HepG2 (cell line): ENCODE results near the gene PPP1R15B. TPM values are rescaled to one million over a fixed set of nuclear protein-coding genes. Genes with fewer than 3 reads are reported as not detected.
A peak's percentile ranks its signal among the peaks of the same experiment; 100 is the strongest.

Experiments
- AGO1 ChIP-seq: fragments of 200-400 bp; formaldehyde crosslinking; IDR thresholded peaks from 2 replicates; pipeline ENCODE4 v1.6.1; 2017; ENCODE audit warnings: mild to moderate bottlenecking, low read depth, low read length, moderate library complexity; ENCODE audit not compliant: poor library complexity, severe bottlenecking
- BCL6 ChIP-seq: IDR thresholded peaks from 2 replicates; pipeline ENCODE4 v1.6.1; 2016; ENCODE audit warnings: missing genetic modification reagents, missing compliant biosample characterization
- DMTF1 ChIP-seq: sonication (generic); formaldehyde crosslinking; IDR thresholded peaks from 2 replicates; pipeline ENCODE4 v1.4.0; 2020; ENCODE audit warnings: mild to moderate bottlenecking, missing genetic modification reagents
- GATAD1 ChIP-seq: IDR thresholded peaks from 2 replicates; pipeline ENCODE4 v1.6.1; 2016; ENCODE audit warnings: missing genetic modification reagents, missing compliant biosample characterization
- HDAC1 ChIP-seq: sonication (generic); formaldehyde crosslinking; IDR thresholded peaks from 2 replicates; pipeline ENCODE4 v1.5.1; 2020; ENCODE audit warnings: mild to moderate bottlenecking, missing genetic modification reagents
- NFYB ChIP-seq: sonication (generic); formaldehyde crosslinking; IDR thresholded peaks from 2 replicates; pipeline ENCODE4 v1.4.0; 2020; ENCODE audit warnings: missing genetic modification reagents
- TSC22D2 ChIP-seq: sonication (generic); formaldehyde crosslinking; IDR thresholded peaks from 2 replicates; pipeline ENCODE4 v1.5.1; 2020; ENCODE audit warnings: missing genetic modification reagents, mild to moderate bottlenecking, borderline replicate concordance
- ZC3H13 ChIP-seq: sonication (generic); formaldehyde crosslinking; IDR thresholded peaks from 2 replicates; pipeline ENCODE4 v1.8.1; 2023; ENCODE audit warnings: mild to moderate bottlenecking, missing genetic modification reagents, moderate library complexity
- ZNF230 ChIP-seq: sonication (generic); formaldehyde crosslinking; IDR thresholded peaks from 2 replicates; pipeline ENCODE4 v1.4.0; 2020; ENCODE audit warnings: mild to moderate bottlenecking, missing genetic modification reagents
- ZNF235 ChIP-seq: sonication (generic); formaldehyde crosslinking; IDR thresholded peaks from 2 replicates; pipeline ENCODE4 v1.8.1; 2023; ENCODE audit warnings: mild to moderate bottlenecking, missing genetic modification reagents, borderline replicate concordance
- ZNF282 ChIP-seq: fragments of 450-650 bp; IDR thresholded peaks from 2 replicates; pipeline ENCODE4 v1.6.1; 2018; ENCODE audit not compliant: partially characterized antibody
- ZNF7 ChIP-seq: IDR thresholded peaks from 2 replicates; pipeline ENCODE4 v1.6.1; 2016; ENCODE audit warnings: missing biosample characterization, missing genetic modification reagents
- ZSCAN22 ChIP-seq: sonication (generic); formaldehyde crosslinking; IDR thresholded peaks from 2 replicates; pipeline ENCODE4 v1.4.0; 2020; ENCODE audit warnings: mild to moderate bottlenecking, missing genetic modification reagents
- polyA plus RNA-seq, 8 experiments: library from polyadenylated mRNA; depleted of rRNA in 3 of 8; stranded (reverse) in 7 of 8; unstranded in 1 of 8; fragments of >200 nt; fragmentation: Illumina TruSeq in 4 of 8; extraction: Trizol in 4 of 8; gene quantifications; 2 replicates each; pipeline versions ENCODE4 v1.2.1 to v1.2.3, GENCODE V29; 2011 to 2016; ENCODE audit warnings: low read depth in 4 of 8, missing spikeins in 1 of 8, mixed read lengths in 1 of 8; ENCODE audit not compliant: insufficient read depth in 1 of 8
- total RNA-seq, 5 experiments: library from RNA; depleted of rRNA; stranded (reverse); fragments of >200 nt; fragmentation: Illumina TruSeq; extraction: Trizol; gene quantifications; 2 replicates each; pipeline ENCODE4 v1.2.3, GENCODE V29; 2016; ENCODE audit warnings: low read depth in 1 of 5
- TF ChIP-seq, protein P1 (sequence below): IDR thresholded peaks from 2 replicates; pipeline ENCODE4 v1.6.1; 2016; ENCODE audit warnings: missing compliant biosample characterization, missing genetic modification reagents, borderline replicate concordance
- TF ChIP-seq, protein P2 (sequence below): IDR thresholded peaks from 2 replicates; pipeline ENCODE4 v1.4.0; 2020; ENCODE audit warnings: mild to moderate bottlenecking, missing genetic modification reagents
- TF ChIP-seq, protein P3 (sequence below): sonication (generic); formaldehyde crosslinking; IDR thresholded peaks from 2 replicates; pipeline ENCODE4 v1.5.0; 2020; ENCODE audit warnings: mild to moderate bottlenecking, missing genetic modification reagents, borderline replicate concordance

Gene PPP1R15B
- total and polyA plus RNA-seq, 2 of the 13 experiments (the other 11 are each of a cell fraction or from before 2014, with no cell fraction given) = 13.4 to 23.8 TPM

GRCh38 chr1:204377800-204378668 is 33.6 kb downstream of the PPP1R15B start (continued):
- TF ChIP-seq NFYB (peak; percentile 33; the same call in 1 of the 2 replicates), GATAD1 (CRISPR knock-in tag) (peak; percentile 51; the same call in 1 of the 2 replicates), ZNF7 (CRISPR knock-in tag) (no peak), ZSCAN22 (CRISPR knock-in tag) (0 out of 2 replicates have a peak, but pooled peaks have one; percentile 41), DMTF1 (CRISPR knock-in tag) (0 out of 2 replicates have a peak, but pooled peaks have one; percentile 38), ZNF282 (no peak), ZNF235 (CRISPR knock-in tag) (no peak), BCL6 (CRISPR knock-in tag) (peak; percentile 65), AGO1 (peak; percentile 35), ZNF230 (no peak), TSC22D2 (CRISPR knock-in tag) (no peak), ZC3H13 (CRISPR knock-in tag) (peak; percentile 25; the same call in 1 of the 2 replicates), HDAC1 (CRISPR knock-in tag) (peak; percentile 7; the same call in 1 of the 2 replicates)
- TF ChIP-seq, protein P1, sequence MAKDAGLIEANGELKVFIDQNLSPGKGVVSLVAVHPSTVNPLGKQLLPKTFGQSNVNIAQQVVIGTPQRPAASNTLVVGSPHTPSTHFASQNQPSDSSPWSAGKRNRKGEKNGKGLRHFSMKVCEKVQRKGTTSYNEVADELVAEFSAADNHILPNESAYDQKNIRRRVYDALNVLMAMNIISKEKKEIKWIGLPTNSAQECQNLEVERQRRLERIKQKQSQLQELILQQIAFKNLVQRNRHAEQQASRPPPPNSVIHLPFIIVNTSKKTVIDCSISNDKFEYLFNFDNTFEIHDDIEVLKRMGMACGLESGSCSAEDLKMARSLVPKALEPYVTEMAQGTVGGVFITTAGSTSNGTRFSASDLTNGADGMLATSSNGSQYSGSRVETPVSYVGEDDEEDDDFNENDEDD = peak; percentile 10; the same call in 1 of the 2 replicates
- TF ChIP-seq, protein P2, sequence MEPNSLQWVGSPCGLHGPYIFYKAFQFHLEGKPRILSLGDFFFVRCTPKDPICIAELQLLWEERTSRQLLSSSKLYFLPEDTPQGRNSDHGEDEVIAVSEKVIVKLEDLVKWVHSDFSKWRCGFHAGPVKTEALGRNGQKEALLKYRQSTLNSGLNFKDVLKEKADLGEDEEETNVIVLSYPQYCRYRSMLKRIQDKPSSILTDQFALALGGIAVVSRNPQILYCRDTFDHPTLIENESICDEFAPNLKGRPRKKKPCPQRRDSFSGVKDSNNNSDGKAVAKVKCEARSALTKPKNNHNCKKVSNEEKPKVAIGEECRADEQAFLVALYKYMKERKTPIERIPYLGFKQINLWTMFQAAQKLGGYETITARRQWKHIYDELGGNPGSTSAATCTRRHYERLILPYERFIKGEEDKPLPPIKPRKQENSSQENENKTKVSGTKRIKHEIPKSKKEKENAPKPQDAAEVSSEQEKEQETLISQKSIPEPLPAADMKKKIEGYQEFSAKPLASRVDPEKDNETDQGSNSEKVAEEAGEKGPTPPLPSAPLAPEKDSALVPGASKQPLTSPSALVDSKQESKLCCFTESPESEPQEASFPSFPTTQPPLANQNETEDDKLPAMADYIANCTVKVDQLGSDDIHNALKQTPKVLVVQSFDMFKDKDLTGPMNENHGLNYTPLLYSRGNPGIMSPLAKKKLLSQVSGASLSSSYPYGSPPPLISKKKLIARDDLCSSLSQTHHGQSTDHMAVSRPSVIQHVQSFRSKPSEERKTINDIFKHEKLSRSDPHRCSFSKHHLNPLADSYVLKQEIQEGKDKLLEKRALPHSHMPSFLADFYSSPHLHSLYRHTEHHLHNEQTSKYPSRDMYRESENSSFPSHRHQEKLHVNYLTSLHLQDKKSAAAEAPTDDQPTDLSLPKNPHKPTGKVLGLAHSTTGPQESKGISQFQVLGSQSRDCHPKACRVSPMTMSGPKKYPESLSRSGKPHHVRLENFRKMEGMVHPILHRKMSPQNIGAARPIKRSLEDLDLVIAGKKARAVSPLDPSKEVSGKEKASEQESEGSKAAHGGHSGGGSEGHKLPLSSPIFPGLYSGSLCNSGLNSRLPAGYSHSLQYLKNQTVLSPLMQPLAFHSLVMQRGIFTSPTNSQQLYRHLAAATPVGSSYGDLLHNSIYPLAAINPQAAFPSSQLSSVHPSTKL (CRISPR knock-in tag) = peak; percentile 49; the same call in 1 of the 2 replicates
- TF ChIP-seq, protein P3, sequence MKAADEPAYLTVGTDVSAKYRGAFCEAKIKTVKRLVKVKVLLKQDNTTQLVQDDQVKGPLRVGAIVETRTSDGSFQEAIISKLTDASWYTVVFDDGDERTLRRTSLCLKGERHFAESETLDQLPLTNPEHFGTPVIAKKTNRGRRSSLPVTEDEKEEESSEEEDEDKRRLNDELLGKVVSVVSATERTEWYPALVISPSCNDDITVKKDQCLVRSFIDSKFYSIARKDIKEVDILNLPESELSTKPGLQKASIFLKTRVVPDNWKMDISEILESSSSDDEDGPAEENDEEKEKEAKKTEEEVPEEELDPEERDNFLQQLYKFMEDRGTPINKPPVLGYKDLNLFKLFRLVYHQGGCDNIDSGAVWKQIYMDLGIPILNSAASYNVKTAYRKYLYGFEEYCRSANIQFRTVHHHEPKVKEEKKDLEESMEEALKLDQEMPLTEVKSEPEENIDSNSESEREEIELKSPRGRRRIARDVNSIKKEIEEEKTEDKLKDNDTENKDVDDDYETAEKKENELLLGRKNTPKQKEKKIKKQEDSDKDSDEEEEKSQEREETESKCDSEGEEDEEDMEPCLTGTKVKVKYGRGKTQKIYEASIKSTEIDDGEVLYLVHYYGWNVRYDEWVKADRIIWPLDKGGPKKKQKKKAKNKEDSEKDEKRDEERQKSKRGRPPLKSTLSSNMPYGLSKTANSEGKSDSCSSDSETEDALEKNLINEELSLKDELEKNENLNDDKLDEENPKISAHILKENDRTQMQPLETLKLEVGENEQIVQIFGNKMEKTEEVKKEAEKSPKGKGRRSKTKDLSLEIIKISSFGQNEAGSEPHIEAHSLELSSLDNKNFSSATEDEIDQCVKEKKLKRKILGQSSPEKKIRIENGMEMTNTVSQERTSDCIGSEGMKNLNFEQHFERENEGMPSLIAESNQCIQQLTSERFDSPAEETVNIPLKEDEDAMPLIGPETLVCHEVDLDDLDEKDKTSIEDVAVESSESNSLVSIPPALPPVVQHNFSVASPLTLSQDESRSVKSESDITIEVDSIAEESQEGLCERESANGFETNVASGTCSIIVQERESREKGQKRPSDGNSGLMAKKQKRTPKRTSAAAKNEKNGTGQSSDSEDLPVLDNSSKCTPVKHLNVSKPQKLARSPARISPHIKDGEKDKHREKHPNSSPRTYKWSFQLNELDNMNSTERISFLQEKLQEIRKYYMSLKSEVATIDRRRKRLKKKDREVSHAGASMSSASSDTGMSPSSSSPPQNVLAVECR (CRISPR knock-in tag) = peak; percentile 46
